Right cardiac atrium (tissue), 5 donors: ENCODE measurements around the gene PROK2. TPM values are rescaled to one million over a fixed set of nuclear protein-coding genes. Genes with fewer than 3 reads are reported as not detected.

Experiments
- ATAC-seq, 2 donors: fragments of 200-7000 bp; cut with Tn5 transposase; one replicate each; pipeline versions ENCODE4 v1.8.0 to v1.9.1; 2020; ENCODE audit warnings: moderate library complexity in 2 of 2, mild to moderate bottlenecking in 1 of 2
- DNase-seq, 3 donors: peaks; one replicate each; pipeline ENCODE4 v3.0.0-alpha.2; 2020
- H3K27ac ChIP-seq: one replicate; pipeline ENCODE4 v1.5.1; 2013; ENCODE audit warnings: mild to moderate bottlenecking, low read length, control low read depth, moderate library complexity
- H3K27me3 ChIP-seq: one replicate; pipeline ENCODE4 v1.6.1; 2013; ENCODE audit not compliant: control insufficient read depth, insufficient read depth
- H3K4me1 ChIP-seq: one replicate; pipeline ENCODE4 v1.6.1; 2013; ENCODE audit warnings: low read length; ENCODE audit not compliant: control insufficient read depth, insufficient read depth
- H3K4me3 ChIP-seq: one replicate; pipeline ENCODE4 v1.5.1; 2013; ENCODE audit warnings: low read length, control low read depth
- H3K9me3 ChIP-seq: one replicate; pipeline ENCODE4 v1.6.1; 2013; ENCODE audit warnings: low read length; ENCODE audit not compliant: control insufficient read depth
- WGBS: extraction: QIAGEN DNeasy Blood & Tissue Kit; methylation state at CpG from one replicate; pipeline ENCODE4 v1.1.7; 2013; 5-methylcytosine and 5-hydroxymethylcytosine counted together
- intact Hi-C, 4 donors: fragments of 100-400 bp; cut with DNase I; formaldehyde crosslinking; loops; one replicate each; pipeline versions ENCODE4 v1.11.0 to v1.14.0; 2022 to 2023
- polyA plus RNA-seq: library from polyadenylated mRNA; stranded (reverse); fragments of 200-250 nt; gene quantifications from one replicate; pipeline ENCODE4 v1.2.3, GENCODE V29; 2013
- total RNA-seq, 4 donors: library from RNA; stranded (reverse); fragmentation: NEBNext Ultra II Directional; extraction: Animal tissue kit (Norgen Biotek cat#: 25700); gene quantifications; one replicate each; pipeline ENCODE4 v1.2.1, GENCODE V29; 2021
- donor health status: healthy with polysubstance abuse.
- donor health status: DM: no; HTN: yes; CAD: no.
- donor health status: DM: no; HTN: no; CAD: no.
- donor health status: DM: no; HTN: yes; CAD: no; lungs with severe emphysema.
- donor health status: DM: yes; HTN: yes; CAD: no.

PROK2 gene
- total and polyA plus RNA-seq, 5 donors: 0.11 to 0.31 (median 0.15) TPM; not detected in 2

DNA sequence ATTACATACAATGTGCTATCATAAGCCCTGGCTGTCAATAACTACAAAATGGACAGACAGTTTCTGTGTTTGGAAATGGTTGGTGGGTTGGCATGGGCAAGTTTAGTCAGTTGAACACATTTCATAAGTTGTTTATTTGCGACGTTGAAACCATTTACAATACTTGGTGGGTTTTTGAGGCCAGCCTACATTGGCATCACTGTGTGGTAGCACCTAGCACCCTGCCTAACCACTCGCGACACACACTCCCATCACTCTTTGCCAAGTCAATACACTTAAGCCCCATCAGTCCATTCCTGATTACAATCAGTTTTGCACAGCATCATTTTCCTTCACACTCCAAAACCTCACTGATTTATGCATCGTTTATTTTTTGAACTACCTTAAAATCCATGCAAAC is 13.8 kb downstream of the PROK2 start:
- Histone ChIP-seq H3K27ac (no peak overlapping the region), H3K27me3 (peaks cover 2% of the 10 kb centered on the region), H3K9me3 (no peaks in the 10 kb centered on the region), H3K4me3 (no peak overlapping the region), H3K4me1 (no peaks in the 10 kb centered on the region)
- ATAC-seq (no peak), DNase-seq (no peak)
- intact Hi-C loops: no loop called here
- 65% methylated on average over 5 of the region's 5 CpGs for WGBS

DNA sequence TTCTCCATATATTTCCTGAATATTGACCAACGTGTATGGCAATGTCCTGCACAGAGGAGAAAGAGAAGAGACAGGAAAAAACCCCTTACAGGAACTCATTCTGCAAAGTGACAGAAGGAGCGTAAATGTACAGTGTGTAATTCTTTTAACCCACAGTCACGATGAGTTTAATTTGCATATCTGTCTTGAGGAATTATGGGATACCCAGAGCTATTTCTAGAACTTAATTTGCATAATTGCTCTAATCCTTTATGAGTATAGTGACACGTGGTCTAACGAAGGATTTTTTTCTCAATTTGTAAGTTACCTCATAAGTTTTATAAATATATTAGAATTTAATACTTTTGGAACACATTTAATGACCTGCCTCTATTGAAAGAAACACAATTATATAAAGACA is 21.5 kb downstream of the PROK2 start:
- Histone ChIP-seq H3K27me3 (no peaks in the 10 kb centered on the region), H3K4me3 (no peak overlapping the region), H3K4me1 (no peaks in the 10 kb centered on the region), H3K9me3 (no peaks in the 10 kb centered on the region), H3K27ac (no peak overlapping the region)
- DNase-seq (no peak), ATAC-seq (no peak)
- 60% methylated on average over 5 of the region's 5 CpGs for WGBS
- intact Hi-C loops: no loop called here

DNA sequence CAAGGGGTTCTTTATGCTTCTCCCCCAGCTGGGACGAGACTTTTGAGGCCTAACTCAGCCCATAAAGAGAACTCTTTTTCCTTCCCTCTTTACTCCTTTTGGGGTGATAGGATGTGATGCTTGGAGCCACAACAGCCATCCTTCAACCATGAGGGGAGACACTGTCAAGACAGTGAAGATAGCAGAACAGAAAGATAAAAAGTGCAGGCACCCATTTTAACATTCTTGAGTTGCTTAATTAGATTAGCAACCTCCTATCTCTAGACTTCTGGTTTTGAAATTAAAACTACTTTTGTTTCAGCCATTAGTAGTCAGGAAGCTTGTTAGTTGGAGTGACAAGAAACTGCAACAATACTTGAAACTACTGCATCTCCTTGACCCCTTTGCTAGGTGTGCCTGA is 24.8 kb downstream of the PROK2 start:
- 86% methylated on average over 1 of the region's 1 CpG for WGBS
- H3K27ac ChIP-seq: no peak overlapping the region
- no peak overlapping the region for H3K4me3 ChIP-seq
- DNase-seq (no peak), ATAC-seq (no peak)
- H3K4me1 ChIP-seq: no peaks in the 10 kb centered on the region
- no peaks in the 10 kb centered on the region for H3K27me3 ChIP-seq
- intact Hi-C loops: no loop called here
- H3K9me3 ChIP-seq: no peaks in the 10 kb centered on the region

GRCh38 chr3:71759401-71759800 is 25.5 kb downstream of the PROK2 start:
- Histone ChIP-seq H3K27me3 (no peaks in the 10 kb centered on the region), H3K4me3 (no peak overlapping the region), H3K4me1 (no peaks in the 10 kb centered on the region), H3K27ac (no peak overlapping the region), H3K9me3 (no peaks in the 10 kb centered on the region)
- ATAC-seq (no peak), DNase-seq (no peak)
- intact Hi-C loops: no loop called here
- 70% methylated on average over 5 of the region's 5 CpGs for WGBS

GRCh38 chr3:71758091-71758490 is 26.9 kb downstream of the PROK2 start:
- 88% methylated on average over 2 of the region's 2 CpGs for WGBS
- Histone ChIP-seq H3K9me3 (no peaks in the 10 kb centered on the region), H3K4me3 (no peak overlapping the region), H3K27ac (no peak overlapping the region), H3K27me3 (no peaks in the 10 kb centered on the region), H3K4me1 (no peaks in the 10 kb centered on the region)
- no peak for ATAC-seq
- intact Hi-C loops: no loop called here
- no peak for DNase-seq

- H3K27me3 ChIP-seq: no peaks in the 10 kb centered on the region
- peak overlapping the region; percentile 81 for H3K4me3 ChIP-seq
- ATAC-seq: peak in 1 of 2 donors; percentile 24
- H3K4me1 ChIP-seq: no peaks in the 10 kb centered on the region
- no peaks in the 10 kb centered on the region for H3K9me3 ChIP-seq
- peak in 2 of 3 donors; percentile 31 to 41 for DNase-seq
- no peak overlapping the region for H3K27ac ChIP-seq
- 14% methylated on average over 65 of the region's 65 CpGs for WGBS
- intact Hi-C loops: no loop called here
Observed at GRCh38 chr3:71754610-71755253, 30.2 kb downstream of the PROK2 start.

- ATAC-seq (peak; percentile 66 to 73), DNase-seq (peak; percentile 32 to 64 (median 60))
- no peaks in the 10 kb centered on the region for H3K4me1 ChIP-seq
- H3K27ac ChIP-seq: no peak within 1 kb of the TSS
- H3K27me3 ChIP-seq: no peaks in the 10 kb centered on the region
- WGBS: under 1% methylated on average over 131 of the region's 131 CpGs
- no peaks in the 10 kb centered on the region for H3K9me3 ChIP-seq
- H3K4me3 ChIP-seq: peak within 1 kb of the TSS; percentile 81
- intact Hi-C loops: no loop called here
Observed at GRCh38 chr3:71753701-71754609, 31.0 kb downstream of the PROK2 start, which contains the start of gene GPR27. Gene GPR27, plus strand, starts transcription at chr3:71753855. Its CDS starts 195 bp downstream, at chr3:71754050.

GRCh38 chr3:71752831-71753700 is 31.9 kb downstream of the PROK2 start:
- Histone ChIP-seq H3K27ac (no peak overlapping the region), H3K9me3 (no peaks in the 10 kb centered on the region), H3K4me3 (peak overlapping the region; percentile 81), H3K4me1 (no peaks in the 10 kb centered on the region), H3K27me3 (no peaks in the 10 kb centered on the region)
- 12% methylated on average over 64 of the region's 68 CpGs for WGBS
- no peak for ATAC-seq
- DNase-seq: peak in 1 of 3 donors; percentile 44
- intact Hi-C loops: no loop called here

DNA sequence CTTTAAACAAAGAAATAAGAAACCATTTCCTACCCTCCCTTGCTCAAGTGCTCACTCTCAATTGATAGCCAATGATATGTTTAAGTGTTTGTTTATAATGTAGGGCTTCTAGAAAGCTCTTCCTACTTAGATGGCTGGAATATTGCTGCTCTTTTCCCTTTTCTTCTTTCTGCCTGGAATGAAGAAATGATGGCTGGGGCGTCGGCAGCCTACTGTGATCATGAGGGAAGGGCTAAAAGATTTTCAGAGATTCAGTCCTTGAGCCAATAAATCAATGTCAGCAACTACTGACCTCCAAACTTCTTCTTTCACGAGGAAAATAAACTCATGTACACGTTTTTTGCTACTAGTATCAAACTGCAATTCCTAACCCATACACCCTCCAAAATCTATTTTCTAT is 33.3 kb downstream of the PROK2 start:
- no peak for DNase-seq
- intact Hi-C loops: no loop called here
- ATAC-seq: no peak
- 92% methylated on average over 4 of the region's 4 CpGs for WGBS
- no peaks in the 10 kb centered on the region for H3K4me1 ChIP-seq
- H3K27me3 ChIP-seq: no peaks in the 10 kb centered on the region
- H3K27ac ChIP-seq: no peak overlapping the region
- H3K4me3 ChIP-seq: no peak overlapping the region
- H3K9me3 ChIP-seq: no peaks in the 10 kb centered on the region

DNA sequence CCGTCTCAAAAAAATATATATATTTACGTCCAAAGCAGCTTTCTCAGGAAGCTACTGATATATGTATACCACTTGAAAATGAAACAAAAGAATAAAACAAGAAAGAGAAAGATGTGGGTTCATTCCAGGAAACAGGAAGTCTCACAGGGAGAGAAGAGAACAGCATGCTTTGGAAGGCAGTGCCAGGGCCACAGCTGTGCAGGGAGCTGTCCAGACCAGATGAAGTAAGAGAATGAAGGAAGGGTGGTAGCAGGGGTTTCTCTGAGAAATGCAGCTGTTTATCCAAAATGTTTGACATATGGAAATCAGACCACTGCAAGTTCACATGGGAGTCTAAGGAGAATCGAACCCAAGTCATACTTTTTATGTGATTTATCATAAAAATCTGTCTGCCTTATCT is 40.2 kb downstream of the PROK2 start:
- H3K27me3 ChIP-seq: no peaks in the 10 kb centered on the region
- DNase-seq (no peak), ATAC-seq (no peak)
- H3K4me1 ChIP-seq: no peaks in the 10 kb centered on the region
- WGBS: 88% methylated on average over 3 of the region's 3 CpGs
- intact Hi-C loops: no loop called here
- no peak overlapping the region for H3K4me3 ChIP-seq
- no peak overlapping the region for H3K27ac ChIP-seq
- H3K9me3 ChIP-seq: no peaks in the 10 kb centered on the region
